PC-9 (cell line): Measurements from ENCODE around the gene ASXL1. TPM values are rescaled to one million over a fixed set of nuclear protein-coding genes. Genes with fewer than 3 reads are reported as not detected.
"Not testable (repeated sequence)": the region's sequence is repeated elsewhere in the genome, so short reads cannot be mapped to it uniquely, and the experiment has no call there.

Experiments used
- BruUV-seq: library from RNA; stranded (reverse); fragments of 400-500 nt; replicated peaks from 2 replicates; lab custom pipeline; 2021; lab: Mats Ljungman, UMichigan
- CTCF ChIA-PET: fragments of 300-600 bp; sonication (Branson Sonifier 250); formaldehyde crosslinking; loops from one replicate; lab custom pipeline; 2022; ENCODE audit warnings: antibody characterized with exemption; lab: Charles Lee
- POLR2A ChIA-PET: fragments of 300-600 bp; sonication (Branson Sonifier 250); formaldehyde crosslinking; loops from one replicate; lab custom pipeline; 2022; ENCODE audit warnings: antibody characterized with exemption; ENCODE audit not compliant: unreplicated experiment; lab: Charles Lee
- DNase-seq, 2 experiments: peaks; one replicate each; pipeline versions ENCODE4 v3.0.0 to v3.0.0-alpha.2; 2015 to 2022; ENCODE audit warnings: mixed read lengths in 1 of 2
- H2AFZ ChIP-seq: fragments of 200-600 bp; sonication (generic); 2 replicates; pipeline ENCODE4 v1.8.1; 2017; ENCODE audit warnings: antibody characterized with exemption
- H3F3A ChIP-seq: fragments of 200-600 bp; sonication (generic); 2 replicates; pipeline ENCODE4 v1.8.1; 2017; ENCODE audit warnings: antibody characterized with exemption, mild to moderate bottlenecking, low read depth; ENCODE audit not compliant: insufficient read depth
- H3K27ac ChIP-seq: fragments of 200-600 bp; sonication (generic); 2 replicates; pipeline ENCODE4 v1.6.1; 2016; ENCODE audit warnings: mixed run types
- H3K27me3 ChIP-seq: fragments of 200-600 bp; sonication (generic); 2 replicates; pipeline ENCODE4 v1.6.1; 2016; ENCODE audit warnings: low read depth, mixed run types; ENCODE audit not compliant: insufficient read depth
- H3K36me3 ChIP-seq: fragments of 200-600 bp; sonication (generic); 2 replicates; pipeline ENCODE4 v1.6.1; 2016; ENCODE audit warnings: low read depth, mixed run types
- H3K4me1 ChIP-seq: fragments of 200-600 bp; sonication (generic); replicated peaks from 2 replicates; pipeline ENCODE4 v1.6.1; 2016; ENCODE audit warnings: mixed run types; ENCODE audit not compliant: insufficient read depth
- H3K4me2 ChIP-seq: fragments of 200-600 bp; sonication (generic); 2 replicates; pipeline ENCODE4 v1.6.1; 2017; ENCODE audit warnings: mixed run types
- H3K4me3 ChIP-seq: fragments of 200-600 bp; sonication (generic); 2 replicates; pipeline ENCODE4 v1.6.1; 2016; ENCODE audit warnings: mixed run types
- H3K79me2 ChIP-seq: fragments of 200-600 bp; sonication (generic); 2 replicates; pipeline ENCODE4 v1.6.1; 2017; ENCODE audit warnings: low read depth, mixed run types
- H3K9me2 ChIP-seq: fragments of 200-600 bp; sonication (generic); 2 replicates; pipeline ENCODE4 v1.8.1; 2017; ENCODE audit warnings: mild to moderate bottlenecking; ENCODE audit not compliant: insufficient read depth
- H3K9me3 ChIP-seq: fragments of 200-600 bp; sonication (generic); 2 replicates; pipeline ENCODE4 v1.8.1; 2016; ENCODE audit warnings: low read depth; ENCODE audit not compliant: insufficient read depth
- H4K20me1 ChIP-seq: fragments of 200-600 bp; sonication (generic); 2 replicates; pipeline ENCODE4 v1.8.1; 2017; ENCODE audit not compliant: insufficient read depth
- CTCF ChIP-seq: fragments of 200-600 bp; sonication (generic); conservative IDR thresholded peaks from 2 replicates; pipeline ENCODE4 v1.6.1; 2017; ENCODE audit warnings: mixed run types, antibody characterized with exemption, mild to moderate bottlenecking, moderate library complexity
- EZH2 ChIP-seq: fragments of 200-600 bp; sonication (generic); IDR thresholded peaks from 2 replicates; pipeline ENCODE4 v1.8.0; 2017; ENCODE audit warnings: antibody characterized with exemption, low read depth
- intact Hi-C: fragments of 100-400 bp; cut with micrococcal nuclease; formaldehyde crosslinking; loops from one replicate; pipeline ENCODE4 v1.10.0; 2022; ENCODE audit not compliant: unreplicated experiment
- total RNA-seq: library from RNA; stranded (reverse); gene quantifications from 2 replicates; pipeline ENCODE4 v1.2.3, GENCODE V29; 2021

ASXL1 gene
- total RNA-seq, 1 experiment from 2014 or later: 123 TPM

GRCh38 chr20:32465092-32465900, 107.2 kb downstream of the ASXL1 start:
- H3K4me3 ChIP-seq: no peak overlapping the region

GRCh38 chr20:32465901-32466675, 108.0 kb downstream of the ASXL1 start:
- POLR2A ChIA-PET: interaction anchor here (0.6 kb wide), 2 partner anchors 9 to 48 kb away, joined by 3 to 10 read pairs; no protein-coding TSS in a partner anchor
- H3K27me3 ChIP-seq, H3F3A ChIP-seq, H3K9me2 ChIP-seq, intact Hi-C loops, DNase-seq, CTCF ChIA-PET, H2AFZ ChIP-seq, H3K36me3 ChIP-seq, H4K20me1 ChIP-seq, H3K9me3 ChIP-seq, H3K4me1 ChIP-seq, H3K4me3 ChIP-seq: not testable (repeated sequence)
- Histone ChIP-seq H3K4me2 (peak overlapping the region; percentile 12; the same call in 1 of the 2 replicates), H3K79me2 (peaks cover 10% of the 10 kb centered on the region; the same call in 1 of the 2 replicates), H3K27ac (peak overlapping the region; percentile 75)
- BruUV-seq: TSS peak; percentile 91

More at GRCh38 chr20:32465092-32465900, 107.2 kb downstream of the ASXL1 start:
- ChIA-PET CTCF (no interaction called here), POLR2A (interaction anchor here (0.6 kb wide), 2 partner anchors 10 to 47 kb away, joined by 3 to 10 read pairs; no protein-coding TSS in a partner anchor)
- intact Hi-C loops: no loop called here
- peaks cover 10% of the 10 kb centered on the region; the same call in 1 of the 2 replicates for H3F3A ChIP-seq
- H3K27me3 ChIP-seq: no peaks in the 10 kb centered on the region
- TSS peak; percentile 27 for BruUV-seq
- H3K9me2 ChIP-seq: no peaks in the 10 kb centered on the region
- no peaks in the 10 kb centered on the region; the same call in 1 of the 2 replicates for H4K20me1 ChIP-seq
- H3K4me2 ChIP-seq: peak overlapping the region; percentile 12; the same call in 1 of the 2 replicates
- DNase-seq: peak; percentile 87
- no peak overlapping the region for H2AFZ ChIP-seq
- TF ChIP-seq EZH2 (no peak), CTCF (no peak)
- peaks cover 10% of the 10 kb centered on the region; the same call in 1 of the 2 replicates for H3K79me2 ChIP-seq
- peaks cover 7% of the 10 kb centered on the region for H3K4me1 ChIP-seq
- no peaks in the 10 kb centered on the region for H3K36me3 ChIP-seq
- no peaks in the 10 kb centered on the region for H3K9me3 ChIP-seq
- peak overlapping the region; percentile 75 for H3K27ac ChIP-seq

GRCh38 chr20:32466739-32467505, 108.8 kb downstream of the ASXL1 start:
- intact Hi-C loops: no loop called here
- Histone ChIP-seq H3F3A (peaks cover 10% of the 10 kb centered on the region; the same call in 1 of the 2 replicates), H3K27me3 (no peaks in the 10 kb centered on the region), H3K9me3 (no peaks in the 10 kb centered on the region), H2AFZ (no peak overlapping the region), H3K4me2 (no peak overlapping the region), H3K4me3 (no peak overlapping the region), H3K9me2 (no peaks in the 10 kb centered on the region), H4K20me1 (peaks cover 3% of the 10 kb centered on the region; the same call in 1 of the 2 replicates), H3K36me3 (no peaks in the 10 kb centered on the region), H3K79me2 (peaks cover 10% of the 10 kb centered on the region; the same call in 1 of the 2 replicates), H3K4me1 (peaks cover 7% of the 10 kb centered on the region), H3K27ac (no peak overlapping the region)
- ChIA-PET POLR2A (no interaction called here), CTCF (no interaction called here)
- no TSS peak for BruUV-seq
- no peak for DNase-seq
- no peak for TF ChIP-seq EZH2
- TF ChIP-seq CTCF: no peak
